ENCODE data around the gene PPIG.
A peak's percentile ranks its signal among the peaks of the same experiment; 100 is the strongest.

The PPIG gene

GRCh38 chr2:169667583-169667982, 83.4 kb downstream of the PPIG start:
- no peaks in the 10 kb centered on the region for H3K36me3 ChIP-seq (replicated peaks)
- no peak overlapping the region for H3K27ac ChIP-seq
- no peaks in the 10 kb centered on the region for H3K27me3 ChIP-seq (replicated peaks)
- no peak for DNase-seq
- no peak for TF ChIP-seq CTCF (IDR thresholded peaks at IDR 0.05; ENCODE audit: low read depth, low read length, missing control alignments)
- H3K4me3 ChIP-seq (ENCODE audit: low read depth, low read length): no peak overlapping the region
- in situ Hi-C loops (cut with HindIII; ENCODE audit: low pct_ligation_motif_present, low sequenced_read_pairs): no loop called here

- TF ChIP-seq CTCF (IDR thresholded peaks at IDR 0.05; ENCODE audit: low read depth, low read length, missing control alignments): no peak
- H3K27ac ChIP-seq: no peak overlapping the region
- H3K4me3 ChIP-seq (ENCODE audit: low read depth, low read length): no peak overlapping the region
- no peaks in the 10 kb centered on the region for H3K36me3 ChIP-seq (replicated peaks)
- in situ Hi-C loops (cut with HindIII; ENCODE audit: low pct_ligation_motif_present, low sequenced_read_pairs): no loop called here
- H3K27me3 ChIP-seq (replicated peaks): no peaks in the 10 kb centered on the region
- DNase-seq: peak; percentile 63
Observed at GRCh38 chr2:169670215-169670651, 86.1 kb downstream of the PPIG start.

DNA sequence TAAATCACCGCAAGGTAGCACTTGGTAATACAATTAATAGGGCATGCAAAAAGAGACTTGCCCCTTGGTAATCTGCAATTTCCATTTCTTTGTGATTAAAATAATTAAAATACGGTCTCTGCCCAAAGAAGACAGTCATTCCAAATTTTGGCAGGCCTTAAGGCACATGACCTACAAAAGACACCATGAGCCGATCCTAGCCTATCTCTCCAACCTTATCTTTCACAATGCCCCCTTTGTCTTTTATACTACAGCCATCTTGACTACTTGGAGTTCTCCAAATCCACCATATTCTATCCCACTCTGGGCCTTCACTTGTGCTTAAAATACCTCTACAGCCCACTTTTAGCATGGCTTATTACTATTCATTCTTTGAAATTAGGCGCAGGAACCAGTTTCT, 86.8 kb downstream of the PPIG start:
- no peaks in the 10 kb centered on the region for H3K27me3 ChIP-seq (replicated peaks)
- no peak overlapping the region for H3K4me3 ChIP-seq (ENCODE audit: low read depth, low read length)
- no peak for DNase-seq
- H3K36me3 ChIP-seq (replicated peaks): no peaks in the 10 kb centered on the region
- no peak for TF ChIP-seq CTCF (IDR thresholded peaks at IDR 0.05; ENCODE audit: low read depth, low read length, missing control alignments)
- H3K27ac ChIP-seq: no peak overlapping the region
- in situ Hi-C loops (cut with HindIII; ENCODE audit: low pct_ligation_motif_present, low sequenced_read_pairs): no loop called here

DNA sequence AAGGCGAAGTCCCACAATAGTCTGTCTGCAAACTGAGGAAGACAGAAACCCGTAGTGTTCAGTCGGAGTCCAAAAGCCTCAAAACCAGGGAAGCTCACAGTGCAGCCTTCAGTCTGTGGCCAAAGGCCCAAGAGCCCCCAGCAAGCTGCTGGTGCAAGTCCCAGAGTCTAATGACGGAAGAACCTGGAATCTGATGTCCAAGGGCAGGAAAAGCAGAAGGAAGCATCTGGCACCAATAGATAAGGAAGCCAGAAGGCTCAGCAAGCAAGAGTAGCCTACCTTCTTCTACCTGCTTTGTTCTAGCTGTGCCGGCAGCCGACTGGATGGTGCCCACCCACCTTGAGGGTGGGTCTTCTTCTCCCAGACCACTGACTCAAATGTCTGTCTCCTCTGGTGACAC, 88.3 kb downstream of the PPIG start:
- DNase-seq: no peak
- in situ Hi-C loops (cut with HindIII; ENCODE audit: low pct_ligation_motif_present, low sequenced_read_pairs): no loop called here
- Histone ChIP-seq H3K27ac (no peak overlapping the region), H3K36me3 (replicated peaks) (no peaks in the 10 kb centered on the region), H3K27me3 (replicated peaks) (no peaks in the 10 kb centered on the region), H3K4me3 (ENCODE audit: low read depth, low read length) (no peak overlapping the region)
- TF ChIP-seq CTCF (IDR thresholded peaks at IDR 0.05; ENCODE audit: low read depth, low read length, missing control alignments): no peak

- Histone ChIP-seq H3K36me3 (replicated peaks) (no peaks in the 10 kb centered on the region), H3K27me3 (replicated peaks) (no peaks in the 10 kb centered on the region), H3K4me3 (ENCODE audit: low read depth, low read length) (no peak overlapping the region), H3K27ac (no peak overlapping the region)
- no peak for DNase-seq
- in situ Hi-C loops (cut with HindIII; ENCODE audit: low pct_ligation_motif_present, low sequenced_read_pairs): no loop called here
- TF ChIP-seq CTCF (IDR thresholded peaks at IDR 0.05; ENCODE audit: low read depth, low read length, missing control alignments): no peak
Observed at GRCh38 chr2:169673106-169673505, 89.0 kb downstream of the PPIG start.

DNA sequence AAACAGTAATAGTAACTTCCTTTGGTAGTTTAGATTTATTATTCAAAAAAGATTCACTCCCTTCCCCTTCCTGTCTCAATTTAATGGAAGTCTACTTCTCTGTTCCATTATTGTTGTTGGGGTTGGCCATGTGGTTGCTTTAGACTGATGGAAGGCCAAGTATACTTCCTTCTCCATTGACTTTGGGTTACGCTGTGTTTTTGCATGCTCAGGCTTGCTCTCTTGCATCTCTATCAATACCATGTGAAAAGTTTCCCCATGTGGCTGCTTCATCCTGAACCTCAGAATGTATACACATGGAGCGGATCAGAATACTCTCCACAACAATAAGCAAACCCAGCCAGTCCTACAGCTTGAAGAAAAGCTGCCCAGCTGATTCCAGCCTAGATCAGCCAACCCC, 89.8 kb downstream of the PPIG start:
- DNase-seq: no peak
- Histone ChIP-seq H3K4me3 (ENCODE audit: low read depth, low read length) (no peak overlapping the region), H3K36me3 (replicated peaks) (no peaks in the 10 kb centered on the region), H3K27ac (no peak overlapping the region), H3K27me3 (replicated peaks) (no peaks in the 10 kb centered on the region)
- in situ Hi-C loops (cut with HindIII; ENCODE audit: low pct_ligation_motif_present, low sequenced_read_pairs): no loop called here
- TF ChIP-seq CTCF (IDR thresholded peaks at IDR 0.05; ENCODE audit: low read depth, low read length, missing control alignments): no peak
